ENCODE results near the gene CBR3. TPM values are rescaled to one million over a fixed set of nuclear protein-coding genes. Genes with fewer than 3 reads are reported as not detected.

CBR3 gene
- total and polyA plus RNA-seq, 5 donors from 2014 or later: 1.8 to 13.2 (median 10.1) TPM

DNA sequence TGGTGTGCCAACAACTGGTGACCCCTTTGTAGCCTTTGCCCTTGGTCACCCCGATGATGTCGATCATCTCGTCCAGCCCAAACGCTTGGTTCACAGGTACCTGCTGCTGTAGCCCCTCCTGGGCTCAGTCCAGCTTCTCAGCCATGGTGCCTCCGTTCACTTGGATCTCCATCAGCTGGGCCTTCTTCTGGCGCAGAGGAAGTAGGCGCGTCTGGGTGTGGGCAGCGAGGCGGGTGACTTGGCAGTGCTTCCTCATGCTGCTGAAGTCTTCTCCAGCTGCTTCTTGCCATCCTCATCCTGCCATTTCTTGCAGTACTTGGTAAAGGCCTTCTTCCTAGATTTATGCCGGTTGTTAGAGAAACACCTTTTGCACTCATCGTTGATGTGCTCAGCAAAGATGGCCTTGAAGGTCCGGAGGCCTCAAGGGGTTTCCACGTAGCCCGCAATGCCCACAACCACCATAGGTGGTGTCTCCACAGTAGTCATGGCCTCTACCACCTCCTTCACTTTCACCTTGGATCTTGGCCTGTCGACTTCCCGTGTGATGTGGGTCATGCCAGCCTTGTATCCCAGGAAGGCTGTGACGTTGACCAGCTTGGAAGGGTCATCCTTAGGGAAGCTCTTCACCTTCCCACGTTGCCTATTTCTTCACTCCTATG, 34.7 kb downstream of the CBR3 start:
- H3K27me3 ChIP-seq (ENCODE audit: control insufficient read depth, insufficient read depth, low read length): no peaks in the 10 kb centered on the region
- Mint-ChIP-seq H3K4me1 (peaks cover 7 to 15% (median 11%) of the 10 kb centered on the region in 4 donors), H3K27ac (peak overlapping the region in 2 of 3 donors; percentile 14 to 71), H3K36me3 (peaks cover 32% of the 10 kb centered on the region), H3K4me3 (no peak overlapping the region), H3K27me3 (no peaks in the 10 kb centered on the region), H3K9me3 (no peaks in the 10 kb centered on the region)
- no peaks in the 10 kb centered on the region for H3K9me3 ChIP-seq (ENCODE audit: control insufficient read depth in 2 of 2, low read length in 2 of 2)
- no peak overlapping the region for H3K27ac ChIP-seq (ENCODE audit: insufficient read depth, low read length, poor library complexity, severe bottlenecking)
- peaks cover 29% of the 10 kb centered on the region for H3K36me3 ChIP-seq (ENCODE audit: control insufficient read depth, insufficient read depth, low read length)
- H3K4me1 ChIP-seq (ENCODE audit: control insufficient read depth, insufficient read depth, low read length, poor library complexity, severe bottlenecking): peaks cover 15% of the 10 kb centered on the region
- no peak for DNase-seq
- ATAC-seq (ENCODE audit: low read depth in 2 of 2): no peak
- H3K4me3 ChIP-seq (ENCODE audit: low read depth, low read length): no peak overlapping the region

GRCh38 chr21:36170823-36171222, 35.9 kb downstream of the CBR3 start:
- H3K27ac ChIP-seq (ENCODE audit: insufficient read depth, low read length, poor library complexity, severe bottlenecking): no peak overlapping the region
- DNase-seq (no peak), ATAC-seq (ENCODE audit: low read depth in 2 of 2) (no peak)
- H3K27me3 Mint-ChIP-seq: no peaks in the 10 kb centered on the region
- no peak overlapping the region for H3K4me3 ChIP-seq (ENCODE audit: low read depth, low read length)
- H3K27me3 ChIP-seq (ENCODE audit: control insufficient read depth, insufficient read depth, low read length): no peaks in the 10 kb centered on the region
- H3K9me3 Mint-ChIP-seq: no peaks in the 10 kb centered on the region
- peaks cover 34% of the 10 kb centered on the region for H3K36me3 Mint-ChIP-seq
- peaks cover 25% of the 10 kb centered on the region for H3K36me3 ChIP-seq (ENCODE audit: control insufficient read depth, insufficient read depth, low read length)
- H3K4me1 Mint-ChIP-seq: peaks cover 7 to 24% (median 14%) of the 10 kb centered on the region in 4 donors
- H3K4me1 ChIP-seq (ENCODE audit: control insufficient read depth, insufficient read depth, low read length, poor library complexity, severe bottlenecking): peaks cover 17% of the 10 kb centered on the region
- H3K9me3 ChIP-seq (ENCODE audit: control insufficient read depth in 2 of 2, low read length in 2 of 2): no peaks in the 10 kb centered on the region
- H3K4me3 Mint-ChIP-seq: no peak overlapping the region
- H3K27ac Mint-ChIP-seq: no peak overlapping the region

GRCh38 chr21:36171336-36171735, 36.5 kb downstream of the CBR3 start:
- DNase-seq: no peak
- Mint-ChIP-seq H3K27ac (peak overlapping the region; percentile 22 to 90 (median 30)), H3K27me3 (no peaks in the 10 kb centered on the region), H3K36me3 (peaks cover 34% of the 10 kb centered on the region), H3K4me1 (peaks cover 7 to 25% (median 16%) of the 10 kb centered on the region in 4 donors), H3K9me3 (no peaks in the 10 kb centered on the region), H3K4me3 (no peak overlapping the region)
- Histone ChIP-seq H3K9me3 (ENCODE audit: control insufficient read depth in 2 of 2, low read length in 2 of 2) (no peaks in the 10 kb centered on the region), H3K36me3 (ENCODE audit: control insufficient read depth, insufficient read depth, low read length) (peaks cover 22% of the 10 kb centered on the region), H3K4me3 (ENCODE audit: low read depth, low read length) (no peak overlapping the region), H3K4me1 (ENCODE audit: control insufficient read depth, insufficient read depth, low read length, poor library complexity, severe bottlenecking) (peaks cover 20% of the 10 kb centered on the region), H3K27me3 (ENCODE audit: control insufficient read depth, insufficient read depth, low read length) (no peaks in the 10 kb centered on the region), H3K27ac (ENCODE audit: insufficient read depth, low read length, poor library complexity, severe bottlenecking) (no peak overlapping the region)
- no peak for ATAC-seq (ENCODE audit: low read depth in 2 of 2)

GRCh38 chr21:36171741-36172331, 37.0 kb downstream of the CBR3 start:
- peaks cover 20% of the 10 kb centered on the region for H3K4me1 ChIP-seq (ENCODE audit: control insufficient read depth, insufficient read depth, low read length, poor library complexity, severe bottlenecking)
- H3K27ac Mint-ChIP-seq: peak overlapping the region; percentile 30 to 90 (median 30)
- no peaks in the 10 kb centered on the region for H3K9me3 ChIP-seq (ENCODE audit: control insufficient read depth in 2 of 2, low read length in 2 of 2)
- H3K4me3 Mint-ChIP-seq: no peak overlapping the region
- no peak overlapping the region for H3K27ac ChIP-seq (ENCODE audit: insufficient read depth, low read length, poor library complexity, severe bottlenecking)
- H3K9me3 Mint-ChIP-seq: no peaks in the 10 kb centered on the region
- peaks cover 7 to 25% (median 16%) of the 10 kb centered on the region in 4 donors for H3K4me1 Mint-ChIP-seq
- H3K36me3 Mint-ChIP-seq: peaks cover 33% of the 10 kb centered on the region
- no peaks in the 10 kb centered on the region for H3K27me3 Mint-ChIP-seq
- H3K4me3 ChIP-seq (ENCODE audit: low read depth, low read length): no peak overlapping the region
- no peak for ATAC-seq (ENCODE audit: low read depth in 2 of 2)
- H3K36me3 ChIP-seq (ENCODE audit: control insufficient read depth, insufficient read depth, low read length): peaks cover 17% of the 10 kb centered on the region
- no peak for DNase-seq
- no peaks in the 10 kb centered on the region for H3K27me3 ChIP-seq (ENCODE audit: control insufficient read depth, insufficient read depth, low read length)

- no peak for DNase-seq
- H3K9me3 Mint-ChIP-seq: no peaks in the 10 kb centered on the region
- H3K27ac ChIP-seq (ENCODE audit: insufficient read depth, low read length, poor library complexity, severe bottlenecking): no peak overlapping the region
- H3K4me1 ChIP-seq (ENCODE audit: control insufficient read depth, insufficient read depth, low read length, poor library complexity, severe bottlenecking): peaks cover 20% of the 10 kb centered on the region
- H3K27ac Mint-ChIP-seq: no peak overlapping the region
- H3K36me3 Mint-ChIP-seq: peaks cover 32% of the 10 kb centered on the region
- peaks cover 10 to 31% (median 22%) of the 10 kb centered on the region in 4 donors for H3K4me1 Mint-ChIP-seq
- H3K4me3 Mint-ChIP-seq: no peak overlapping the region
- no peak for ATAC-seq (ENCODE audit: low read depth in 2 of 2)
- H3K36me3 ChIP-seq (ENCODE audit: control insufficient read depth, insufficient read depth, low read length): peaks cover 3% of the 10 kb centered on the region
- H3K4me3 ChIP-seq (ENCODE audit: low read depth, low read length): no peak overlapping the region
- no peaks in the 10 kb centered on the region for H3K9me3 ChIP-seq (ENCODE audit: control insufficient read depth in 2 of 2, low read length in 2 of 2)
- no peaks in the 10 kb centered on the region for H3K27me3 ChIP-seq (ENCODE audit: control insufficient read depth, insufficient read depth, low read length)
- no peaks in the 10 kb centered on the region for H3K27me3 Mint-ChIP-seq
These were observed 39.9 kb downstream of the CBR3 start for GRCh38 chr21:36174780-36175179.

- peaks cover 8 to 31% (median 22%) of the 10 kb centered on the region in 4 donors for H3K4me1 Mint-ChIP-seq
- H3K27ac Mint-ChIP-seq: peak overlapping the region in 1 of 3 donors; percentile 67
- DNase-seq: no peak
- peaks cover 20% of the 10 kb centered on the region for H3K4me1 ChIP-seq (ENCODE audit: control insufficient read depth, insufficient read depth, low read length, poor library complexity, severe bottlenecking)
- H3K27me3 ChIP-seq (ENCODE audit: control insufficient read depth, insufficient read depth, low read length): no peaks in the 10 kb centered on the region
- peaks cover 24% of the 10 kb centered on the region for H3K36me3 Mint-ChIP-seq
- H3K27me3 Mint-ChIP-seq: no peaks in the 10 kb centered on the region
- H3K9me3 ChIP-seq (ENCODE audit: control insufficient read depth in 2 of 2, low read length in 2 of 2): no peaks in the 10 kb centered on the region
- no peak for ATAC-seq (ENCODE audit: low read depth in 2 of 2)
- no peaks in the 10 kb centered on the region for H3K9me3 Mint-ChIP-seq
- H3K27ac ChIP-seq (ENCODE audit: insufficient read depth, low read length, poor library complexity, severe bottlenecking): no peak overlapping the region
- H3K4me3 ChIP-seq (ENCODE audit: low read depth, low read length): no peak overlapping the region
- H3K4me3 Mint-ChIP-seq: no peak overlapping the region
- no peaks in the 10 kb centered on the region for H3K36me3 ChIP-seq (ENCODE audit: control insufficient read depth, insufficient read depth, low read length)
These were observed 41.1 kb downstream of the CBR3 start for GRCh38 chr21:36175771-36176565.

- no peak overlapping the region for H3K4me3 Mint-ChIP-seq
- Histone ChIP-seq H3K4me3 (ENCODE audit: low read depth, low read length) (no peak overlapping the region), H3K36me3 (ENCODE audit: control insufficient read depth, insufficient read depth, low read length) (no peaks in the 10 kb centered on the region), H3K4me1 (ENCODE audit: control insufficient read depth, insufficient read depth, low read length, poor library complexity, severe bottlenecking) (peaks cover 18% of the 10 kb centered on the region), H3K9me3 (ENCODE audit: control insufficient read depth in 2 of 2, low read length in 2 of 2) (no peaks in the 10 kb centered on the region), H3K27me3 (ENCODE audit: control insufficient read depth, insufficient read depth, low read length) (no peaks in the 10 kb centered on the region), H3K27ac (ENCODE audit: insufficient read depth, low read length, poor library complexity, severe bottlenecking) (no peak overlapping the region)
- H3K4me1 Mint-ChIP-seq: peaks cover 6 to 24% (median 19%) of the 10 kb centered on the region in 4 donors
- no peaks in the 10 kb centered on the region for H3K9me3 Mint-ChIP-seq
- no peak overlapping the region for H3K27ac Mint-ChIP-seq
- DNase-seq (no peak), ATAC-seq (ENCODE audit: low read depth in 2 of 2) (no peak)
- no peaks in the 10 kb centered on the region for H3K27me3 Mint-ChIP-seq
- H3K36me3 Mint-ChIP-seq: peaks cover 28% of the 10 kb centered on the region
These were observed 43.5 kb downstream of the CBR3 start for GRCh38 chr21:36178349-36178748.
